ENCODE results near the gene ZNF318.
"Not testable (repeated sequence)": the region's sequence is repeated elsewhere in the genome, so short reads cannot be mapped to it uniquely, and the experiment has no call there.

ZNF318 gene

GRCh38 chr6:43376551-43376981, 7.1 kb upstream of the ZNF318 start:
- Histone ChIP-seq H3K27me3 (peaks cover 98% of the 10 kb centered on the region), H3K4me3 (ENCODE audit: low read depth in 1 of 2, low read length in 1 of 2) (no peak overlapping the region), H3K4me1 (ENCODE audit: control insufficient read depth in 1 of 2, insufficient read depth in 1 of 2, low read depth in 1 of 2, low read length in 1 of 2) (no peaks in the 10 kb centered on the region), H3K27ac (no peak overlapping the region), H3K9me3 (no peaks in the 10 kb centered on the region), H3K36me3 (no peaks in the 10 kb centered on the region)
- TF ChIP-seq, protein P1, sequence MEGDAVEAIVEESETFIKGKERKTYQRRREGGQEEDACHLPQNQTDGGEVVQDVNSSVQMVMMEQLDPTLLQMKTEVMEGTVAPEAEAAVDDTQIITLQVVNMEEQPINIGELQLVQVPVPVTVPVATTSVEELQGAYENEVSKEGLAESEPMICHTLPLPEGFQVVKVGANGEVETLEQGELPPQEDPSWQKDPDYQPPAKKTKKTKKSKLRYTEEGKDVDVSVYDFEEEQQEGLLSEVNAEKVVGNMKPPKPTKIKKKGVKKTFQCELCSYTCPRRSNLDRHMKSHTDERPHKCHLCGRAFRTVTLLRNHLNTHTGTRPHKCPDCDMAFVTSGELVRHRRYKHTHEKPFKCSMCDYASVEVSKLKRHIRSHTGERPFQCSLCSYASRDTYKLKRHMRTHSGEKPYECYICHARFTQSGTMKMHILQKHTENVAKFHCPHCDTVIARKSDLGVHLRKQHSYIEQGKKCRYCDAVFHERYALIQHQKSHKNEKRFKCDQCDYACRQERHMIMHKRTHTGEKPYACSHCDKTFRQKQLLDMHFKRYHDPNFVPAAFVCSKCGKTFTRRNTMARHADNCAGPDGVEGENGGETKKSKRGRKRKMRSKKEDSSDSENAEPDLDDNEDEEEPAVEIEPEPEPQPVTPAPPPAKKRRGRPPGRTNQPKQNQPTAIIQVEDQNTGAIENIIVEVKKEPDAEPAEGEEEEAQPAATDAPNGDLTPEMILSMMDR (IDR thresholded peaks at IDR 0.05): no peak

GRCh38 chr6:43375693-43376092, 6.2 kb upstream of the ZNF318 start:
- Histone ChIP-seq H3K27ac (no peak overlapping the region), H3K4me3 (ENCODE audit: low read depth in 1 of 2, low read length in 1 of 2) (no peak overlapping the region), H3K27me3 (peaks cover 93% of the 10 kb centered on the region), H3K4me1 (ENCODE audit: control insufficient read depth in 1 of 2, insufficient read depth in 1 of 2, low read depth in 1 of 2, low read length in 1 of 2) (no peaks in the 10 kb centered on the region), H3K9me3 (no peaks in the 10 kb centered on the region), H3K36me3 (no peaks in the 10 kb centered on the region)
- TF ChIP-seq, protein P1 (IDR thresholded peaks at IDR 0.05): no peak

GRCh38 chr6:43373252-43373875, 3.9 kb upstream of the ZNF318 start:
- TF ChIP-seq, protein P1 (IDR thresholded peaks at IDR 0.05): no peak
- H3K9me3 ChIP-seq: no peaks in the 10 kb centered on the region
- no peak overlapping the region for H3K4me3 ChIP-seq (ENCODE audit: low read depth in 1 of 2, low read length in 1 of 2)
- H3K36me3 ChIP-seq: no peaks in the 10 kb centered on the region
- peaks cover 9 to 10% of the 10 kb centered on the region in 2 experiments for H3K4me1 ChIP-seq (ENCODE audit: control insufficient read depth in 1 of 2, insufficient read depth in 1 of 2, low read depth in 1 of 2, low read length in 1 of 2)
- peaks cover 69% of the 10 kb centered on the region for H3K27me3 ChIP-seq
- no peak overlapping the region for H3K27ac ChIP-seq

DNA sequence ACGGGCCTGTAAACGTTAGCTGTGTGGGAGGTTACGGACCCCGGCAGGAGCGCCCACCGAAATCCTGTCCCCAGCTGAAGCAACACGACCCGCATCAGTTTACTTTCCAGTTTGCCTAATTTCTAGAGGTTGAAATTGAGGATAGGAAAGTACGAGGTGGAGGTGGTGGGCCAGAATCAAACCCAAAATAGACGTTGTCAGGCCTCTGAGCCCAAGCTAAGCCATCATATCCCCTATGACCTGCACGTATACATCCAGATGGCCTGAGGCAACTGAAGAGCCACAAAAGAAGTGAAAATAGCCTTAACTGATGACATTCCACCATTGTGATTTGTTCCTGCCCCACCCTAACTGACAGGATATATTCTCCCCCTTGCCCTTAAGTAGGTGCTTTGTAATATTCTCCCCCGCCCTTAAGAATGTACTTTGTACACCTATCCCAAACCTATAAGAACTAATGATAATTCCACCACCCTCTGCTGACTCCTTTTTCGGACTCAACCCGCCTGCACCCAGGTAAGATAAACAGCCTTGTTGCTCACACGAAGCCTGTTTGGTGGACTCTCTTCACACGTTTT, 645 bp upstream of the ZNF318 start:
- peak overlapping the region; percentile 80 for H3K27ac ChIP-seq
- not testable (repeated sequence) for H3K36me3 ChIP-seq, H3K9me3 ChIP-seq
- peak overlapping the region; percentile 76 to 90 for H3K4me3 ChIP-seq (ENCODE audit: low read depth in 1 of 2, low read length in 1 of 2)
- H3K4me1 ChIP-seq (ENCODE audit: control insufficient read depth in 1 of 2, insufficient read depth in 1 of 2, low read depth in 1 of 2, low read length in 1 of 2): peaks cover 23% of the 10 kb centered on the region in 2 experiments
- H3K27me3 ChIP-seq: peaks cover 37% of the 10 kb centered on the region

DNA sequence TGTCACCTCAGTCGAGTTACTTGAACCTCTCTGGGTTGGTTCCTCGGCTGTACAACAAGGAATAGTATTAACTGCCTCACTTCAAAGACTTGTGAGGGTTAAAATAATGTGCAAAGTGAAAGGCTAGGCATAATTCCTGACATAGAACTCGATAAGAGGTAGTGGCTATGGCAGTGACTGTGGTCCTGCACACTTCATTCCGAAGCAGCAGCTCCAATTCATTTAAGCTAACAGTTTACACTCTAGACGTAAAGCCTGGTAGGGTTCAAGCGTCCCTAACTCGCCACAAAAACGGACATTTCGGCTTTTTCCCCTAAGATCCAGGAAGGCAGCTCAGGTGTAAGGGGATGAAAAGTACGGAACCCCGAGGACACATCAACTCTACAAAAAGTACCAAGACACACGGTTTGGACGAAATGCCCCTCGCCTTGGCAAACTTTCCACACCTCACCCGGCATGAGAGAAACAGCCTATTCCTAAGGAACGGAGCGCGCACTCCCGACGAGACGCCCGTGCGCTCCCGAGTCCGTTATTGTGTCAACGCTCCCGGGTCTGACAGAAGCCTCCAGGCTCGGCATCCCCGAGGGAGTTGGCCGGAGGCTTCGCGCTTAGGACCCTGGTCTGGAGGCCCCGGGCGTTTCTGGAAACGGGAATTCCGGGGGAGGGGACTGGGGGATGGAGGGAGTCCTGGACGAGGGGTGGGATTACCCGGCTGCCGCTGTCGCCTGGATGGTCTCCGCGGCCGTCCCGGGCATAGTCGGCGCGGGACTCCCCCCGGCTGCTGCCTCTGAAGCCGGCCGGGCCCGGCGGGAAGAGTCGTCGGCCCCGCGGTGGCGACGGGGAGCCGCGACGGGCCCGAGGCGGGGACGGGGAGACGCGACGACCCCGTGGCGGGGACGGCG, 937 bp downstream of the ZNF318 start:
- H3K4me3 ChIP-seq (ENCODE audit: low read depth in 1 of 2, low read length in 1 of 2): peak overlapping the region; percentile 76 to 90
- H3K9me3 ChIP-seq: no peaks in the 10 kb centered on the region
- TF ChIP-seq, protein P1 (IDR thresholded peaks at IDR 0.05): no peak
- H3K36me3 ChIP-seq: peaks cover 20% of the 10 kb centered on the region
- H3K27me3 ChIP-seq: peaks cover 21% of the 10 kb centered on the region
- H3K27ac ChIP-seq: peak overlapping the region; percentile 80
- H3K4me1 ChIP-seq (ENCODE audit: control insufficient read depth in 1 of 2, insufficient read depth in 1 of 2, low read depth in 1 of 2, low read length in 1 of 2): peaks cover 23% of the 10 kb centered on the region in 2 experiments
